ENCODE data around the gene ST3GAL2.

The ST3GAL2 gene

GRCh38 chr16:70438969-70439862 is at the start of gene ST3GAL2:
Gene ST3GAL2 (minus strand): TSS chr16:70439100. CDS start chr16:70398530, 40,570 bp downstream.
- peak; percentile 91 for DNase-seq (ENCODE audit: low read depth)

- no peak for DNase-seq (ENCODE audit: low read depth)
Measured at GRCh38 chr16:70484867-70485266, 46.0 kb upstream of the ST3GAL2 start.

GRCh38 chr16:70483426-70483825 is 44.5 kb upstream of the ST3GAL2 start:
- DNase-seq (ENCODE audit: low read depth): no peak

- no peak for DNase-seq (ENCODE audit: low read depth)
Measured at GRCh38 chr16:70482624-70483023, 43.7 kb upstream of the ST3GAL2 start.

- DNase-seq (ENCODE audit: low read depth): no peak
Measured at GRCh38 chr16:70481929-70482536, 43.1 kb upstream of the ST3GAL2 start.

- DNase-seq (ENCODE audit: low read depth): no peak
Measured at GRCh38 chr16:70480127-70481105, 41.5 kb upstream of the ST3GAL2 start.

- DNase-seq (ENCODE audit: low read depth): no peak
Measured at GRCh38 chr16:70478912-70479341, 40.0 kb upstream of the ST3GAL2 start.

- DNase-seq (ENCODE audit: low read depth): no peak
Measured at GRCh38 chr16:70478169-70478568, 39.3 kb upstream of the ST3GAL2 start.

- peak; percentile 43 for DNase-seq (ENCODE audit: low read depth)
Measured at GRCh38 chr16:70476272-70477020, 37.5 kb upstream of the ST3GAL2 start.

GRCh38 chr16:70475054-70475871 is 36.4 kb upstream of the ST3GAL2 start:
- no peak for DNase-seq (ENCODE audit: low read depth)

- DNase-seq (ENCODE audit: low read depth): no peak
Measured at GRCh38 chr16:70474320-70475053, 35.6 kb upstream of the ST3GAL2 start.

- DNase-seq (ENCODE audit: low read depth): no peak
Measured at GRCh38 chr16:70473446-70474319, 34.8 kb upstream of the ST3GAL2 start.

GRCh38 chr16:70472786-70473433 is 34.0 kb upstream of the ST3GAL2 start:
- no peak for DNase-seq (ENCODE audit: low read depth)

- no peak for DNase-seq (ENCODE audit: low read depth)
Measured at GRCh38 chr16:70470927-70471341, 32.0 kb upstream of the ST3GAL2 start.

GRCh38 chr16:70470141-70470926 is 31.4 kb upstream of the ST3GAL2 start:
- DNase-seq (ENCODE audit: low read depth): no peak

GRCh38 chr16:70468776-70469525 is 30.1 kb upstream of the ST3GAL2 start:
- DNase-seq (ENCODE audit: low read depth): no peak

- DNase-seq (ENCODE audit: low read depth): no peak
Measured at GRCh38 chr16:70467608-70468007, 28.7 kb upstream of the ST3GAL2 start.
